Heart right ventricle (tissue), 16 donors: ENCODE results near the gene MTERF1. TPM values are rescaled to one million over a fixed set of nuclear protein-coding genes. Genes with fewer than 3 reads are reported as not detected.
"Not testable (repeated sequence)": the region's sequence is repeated elsewhere in the genome, so short reads cannot be mapped to it uniquely, and the experiment has no call there.

ENCODE experiments used
- ATAC-seq, 8 donors: fragments of 200-7000 bp; cut with Tn5 transposase; one replicate each; pipeline ENCODE4 v1.9.1; 2020; ENCODE audit warnings: mild to moderate bottlenecking in 8 of 8, moderate library complexity in 8 of 8, moderate number of reproducible peaks in 1 of 8
- DNase-seq, 2 donors: peaks; one replicate each; pipeline ENCODE4 v3.0.0-alpha.2; 2020
- H3K27ac ChIP-seq, 10 donors: fragments of 200-600 bp; sonication (generic) in 2 of 10; one replicate each; pipeline versions ENCODE4 v1.5.0 to v1.8.0; 2020 to 2022; ENCODE audit warnings: mild to moderate bottlenecking in 3 of 10
- H3K27me3 ChIP-seq, 7 donors: fragments of 200-600 bp; one replicate each; pipeline ENCODE4 v1.8.0; 2021 to 2022; ENCODE audit warnings: mild to moderate bottlenecking in 2 of 7
- H3K36me3 ChIP-seq, 9 donors: fragments of 200-600 bp; sonication (generic) in 1 of 9; one replicate each; pipeline versions ENCODE4 v1.5.0 to v1.8.0; 2020 to 2022; ENCODE audit warnings: mild to moderate bottlenecking in 2 of 9
- H3K4me1 ChIP-seq, 9 donors: fragments of 200-600 bp; sonication (generic) in 1 of 9; one replicate each; pipeline versions ENCODE4 v1.5.0 to v1.8.0; 2020 to 2022; ENCODE audit warnings: mild to moderate bottlenecking in 4 of 9
- H3K4me3 ChIP-seq, 10 donors: fragments of 200-600 bp; sonication (generic) in 2 of 10; one replicate each; pipeline versions ENCODE4 v1.5.0 to v1.8.0; 2020 to 2022; ENCODE audit warnings: mild to moderate bottlenecking in 7 of 10, moderate library complexity in 2 of 10
- H3K9me3 ChIP-seq, 11 donors: fragments of 200-600 bp in 10 of 11; sonication (generic) in 2 of 11; one replicate each; pipeline versions ENCODE4 v1.5.0 to v1.8.0; 2013 to 2022; ENCODE audit warnings: mild to moderate bottlenecking in 2 of 11, control low read depth in 1 of 11, moderate library complexity in 1 of 11
- CTCF ChIP-seq, 9 donors: fragments of 200-600 bp; sonication (generic) in 2 of 9; IDR thresholded peaks; one replicate each; pipeline versions ENCODE4 v1.5.0 to v1.8.0; 2021 to 2022; ENCODE audit warnings: antibody characterized with exemption in 9 of 9, mild to moderate bottlenecking in 5 of 9, moderate library complexity in 1 of 9
- WGBS, 2 donors: extraction: QIAGEN DNeasy Blood & Tissue Kit; methylation state at CpG; one replicate each; pipeline ENCODE4 v1.1.7; 2013; ENCODE audit warnings: inconsistent platforms in 1 of 2; 5-methylcytosine and 5-hydroxymethylcytosine counted together
- intact Hi-C, 10 donors: fragments of 100-400 bp; cut with DNase I; formaldehyde crosslinking; loops; one replicate each; pipeline versions ENCODE4 v1.11.1 to v1.14.2; 2022
- polyA plus RNA-seq, 2 donors: library from polyadenylated mRNA; stranded (reverse); fragments of 200-250 nt; gene quantifications; one replicate each; pipeline ENCODE4 v1.2.3, GENCODE V29; 2013
- total RNA-seq, 10 donors: library from RNA; stranded (reverse); fragmentation: NEBNext Ultra II Directional in 3 of 10; extraction: Animal tissue kit (Norgen Biotek cat#: 25700) in 3 of 10; gene quantifications; one replicate each; pipeline versions ENCODE4 v1.2.1 to v1.2.4, GENCODE V29; 2021 to 2023
- donor health status: Arrhythmogenic right ventricular cardiomyopathy.
- donor health status: ischemic (EF 13 %, LVEDD 7.1; RV severe dilation, severe dysfunction).
- donor health status: healthy with polysubstance abuse.
- donor health status: DM: no; HTN: yes; CAD: no.
- donor health status: DM: no; HTN: no; CAD: no.
- donor health status: ischemic (EF 25% LVEDD 6.9; RV normal size, moderate dysfunction).
- donor health status: ischemic (EF 25% LVEDD 5.7; RV mildly dilated, moderate dysfunction).
- donor health status: healthy.
- donor health status: DM: yes; HTN: yes; CAD: no.
- donor health status: Ischemic cardiomyopathy.
- donor health status: ischemic (EF 35%, LVEDD 5.7; RV mildly dilated, moderate dysfunction).
- donor health status: nonischemic (EF 11% LVEDD 7.7; RV severe dilation, severe dysfunction).
- donor health status: DM: yes; HTN: yes; CAD: no.
- donor health status: PGD.
- donor health status: ischemic (EF 29% LVEDD 5.4; RV normal size, mild dysfunction).
- donor health status: nonischemic (EF 23%, LVEDD 6.1; RV moderate dilation, normal function).

MTERF1 gene
- total and polyA plus RNA-seq, 12 donors = 5.2 to 9.9 (median 7.1) TPM

- H3K36me3 ChIP-seq = no peaks in the 10 kb centered on the region
- H3K4me3 ChIP-seq = no peak overlapping the region
- intact Hi-C loops = no loop called here
- H3K27me3 ChIP-seq = peaks cover 0 to 2% (median 0%) of the 10 kb centered on the region in 7 donors
- 82 to 87% methylated on average over 10 of the region's 10 CpGs for WGBS, 2 donors
- ATAC-seq (no peak), DNase-seq (no peak)
- H3K27ac ChIP-seq = no peak overlapping the region
- H3K9me3 ChIP-seq = no peaks in the 10 kb centered on the region
- peaks cover 0 to 5% (median 0%) of the 10 kb centered on the region in 9 donors for H3K4me1 ChIP-seq
- TF ChIP-seq CTCF (IDR thresholded peaks at IDR 0.05) = no peak
These were observed 17.9 kb upstream of the MTERF1 start for GRCh38 chr7:91898240-91898992.

- no peaks in the 10 kb centered on the region for H3K9me3 ChIP-seq
- no peak for DNase-seq
- H3K4me1 ChIP-seq = peaks cover 0 to 5% (median 0%) of the 10 kb centered on the region in 9 donors
- TF ChIP-seq CTCF (IDR thresholded peaks at IDR 0.05) = no peak
- H3K27ac ChIP-seq = no peak overlapping the region
- H3K27me3 ChIP-seq = peaks cover 0 to 2% (median 0%) of the 10 kb centered on the region in 7 donors
- H3K36me3 ChIP-seq = no peaks in the 10 kb centered on the region
- no peak for ATAC-seq
- no peak overlapping the region for H3K4me3 ChIP-seq
- intact Hi-C loops = no loop called here
- WGBS, 2 donors = 46 to 74% methylated on average over 1 of the region's 1 CpG
These were observed 14.4 kb upstream of the MTERF1 start for GRCh38 chr7:91894781-91895480.

- 88 to 91% methylated on average over 5 of the region's 5 CpGs for WGBS, 2 donors
- H3K4me3 ChIP-seq, H3K9me3 ChIP-seq, intact Hi-C loops, ATAC-seq, DNase-seq, H3K27ac ChIP-seq, H3K36me3 ChIP-seq, H3K4me1 ChIP-seq, H3K27me3 ChIP-seq: not testable (repeated sequence)
These were observed 13.2 kb upstream of the MTERF1 start for GRCh38 chr7:91893699-91894098.

DNA sequence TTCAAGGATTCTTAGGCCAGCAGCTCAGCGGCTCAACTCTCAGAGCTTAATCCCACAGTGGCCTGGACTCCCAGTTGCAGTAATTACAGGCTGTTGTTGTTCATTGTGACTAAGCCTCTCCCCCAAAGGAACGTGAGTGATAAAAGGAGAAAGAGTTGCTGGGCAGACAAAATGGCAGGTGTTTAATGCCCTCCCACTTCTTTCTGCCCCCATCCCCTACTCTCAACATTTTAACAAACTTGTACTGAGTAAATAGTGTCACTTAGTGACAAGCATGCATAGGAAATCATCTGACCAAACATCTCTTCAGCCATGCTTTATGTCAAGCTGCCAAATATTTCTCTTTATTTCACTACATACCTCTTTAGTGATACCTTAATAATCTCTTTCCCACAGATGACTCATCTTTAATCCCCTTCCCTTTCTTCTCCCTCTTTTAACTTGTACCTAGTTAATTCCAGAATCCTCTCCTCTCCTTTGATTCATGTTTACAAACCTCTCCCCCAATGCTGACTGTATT, 12.4 kb upstream of the MTERF1 start:
- DNase-seq (no peak), ATAC-seq (no peak)
- H3K4me3 ChIP-seq = no peak overlapping the region
- no peak for TF ChIP-seq CTCF (IDR thresholded peaks at IDR 0.05)
- H3K27ac ChIP-seq = no peak overlapping the region
- H3K9me3 ChIP-seq = no peaks in the 10 kb centered on the region
- peaks cover 0 to 2% (median 0%) of the 10 kb centered on the region in 7 donors for H3K27me3 ChIP-seq
- 34 to 43% methylated on average over 2 of the region's 2 CpGs for WGBS, 2 donors
- intact Hi-C loops = no loop called here
- H3K4me1 ChIP-seq = peaks cover 0 to 5% (median 0%) of the 10 kb centered on the region in 9 donors
- H3K36me3 ChIP-seq = no peaks in the 10 kb centered on the region
